GM12878 (cell line): Measurements from ENCODE around the gene TULP4.

ENCODE experiments used
- HCFC1 ChIP-seq: fragments of 150-350 bp; IDR thresholded peaks from 2 replicates; pipeline ENCODE4 v1.6.1; 2014; ENCODE audit warnings: low read length
- PBX3 ChIP-seq: IDR thresholded peaks from 2 replicates; pipeline ENCODE4 v1.6.1; 2011; ENCODE audit warnings: mild to moderate bottlenecking, low read depth, low read length, moderate library complexity; ENCODE audit not compliant: insufficient replicate concordance
- SMC3 ChIP-seq: IDR thresholded peaks from 2 replicates; pipeline ENCODE4 v1.6.1; 2011; ENCODE audit warnings: low read length, improper control_type of control experiment, borderline replicate concordance
- SP1 ChIP-seq: IDR thresholded peaks from one replicate; pipeline ENCODE4 v1.6.1; 2011; ENCODE audit warnings: low read depth, low read length

DNA sequence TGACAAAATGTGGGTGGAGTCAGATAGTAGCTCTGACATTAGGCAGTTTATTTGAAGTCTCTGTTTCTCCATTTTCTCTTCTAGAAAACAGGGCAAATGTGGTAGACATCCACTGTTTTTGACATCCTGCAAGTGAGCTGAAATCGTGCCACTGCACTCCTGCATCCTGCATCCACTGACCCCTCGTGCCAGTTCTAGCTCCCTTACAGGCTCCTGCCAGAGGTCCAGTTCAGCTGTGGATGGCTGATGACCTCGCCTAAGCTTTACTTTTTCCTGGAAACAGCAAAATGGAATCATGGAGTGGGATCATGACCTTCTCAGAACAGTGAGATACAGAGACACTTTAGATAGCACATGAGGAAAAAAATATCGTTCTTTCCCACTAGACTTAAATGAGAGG lies 58.5 kb downstream of the TULP4 start:
- TF ChIP-seq PBX3 (no peak), SP1 (no peak), HCFC1 (no peak), SMC3 (no peak)
